ENCODE data around the gene SPOP. TPM values are rescaled to one million over a fixed set of nuclear protein-coding genes. Genes with fewer than 3 reads are reported as not detected.

SPOP gene
- total and polyA plus RNA-seq, 9 of the 15 experiments (the other 6 are each of a cell fraction or from before 2014, with no cell fraction given), result 34.2 to 65.9 (median 39.7) TPM

DNA sequence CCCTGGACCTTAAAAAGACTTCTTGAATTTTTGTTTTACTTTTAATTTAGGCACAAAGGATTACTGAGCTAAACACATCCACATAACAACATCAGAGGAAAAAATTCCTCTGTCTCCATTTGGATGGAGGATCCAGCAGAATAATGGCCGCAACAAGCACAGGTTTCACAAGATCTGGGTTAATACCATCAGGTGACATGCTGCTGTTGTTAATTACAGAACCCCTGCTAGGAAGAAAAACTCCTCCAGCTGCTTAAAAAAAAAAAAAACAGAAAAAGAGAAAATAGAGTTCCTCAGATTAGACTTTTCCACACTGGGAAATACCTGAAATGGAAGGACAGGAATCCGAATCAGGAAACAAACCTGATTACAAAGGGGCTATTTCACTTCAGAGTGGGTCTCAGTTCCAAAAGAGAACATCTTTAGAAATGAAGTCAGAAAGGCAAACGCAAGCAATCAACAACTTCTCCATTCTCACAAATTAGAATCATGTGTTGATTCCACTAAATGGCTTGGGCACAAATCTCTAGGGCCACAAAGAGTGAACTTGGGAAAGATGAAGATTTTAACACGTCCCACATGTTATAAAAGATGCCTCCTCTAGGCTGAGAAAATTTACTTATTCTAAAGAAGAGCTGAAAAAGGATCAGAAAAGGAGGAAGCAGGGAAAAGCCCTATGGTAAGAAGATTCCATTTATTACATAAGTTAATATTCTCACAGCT, 44.0 kb downstream of the SPOP start:
- no peak for DNase-seq (ENCODE audit: extremely low read depth in 1 of 4, low spot score in 3 of 4)
- Histone ChIP-seq H3K9me3 (replicated peaks; ENCODE audit: control insufficient read depth, insufficient read depth, low read depth, low read length) (no peaks in the 10 kb centered on the region), H3K4me1 (replicated peaks in 1 of 2; ENCODE audit: control insufficient read depth in 2 of 2, insufficient read depth in 2 of 2, low read length in 2 of 2) (no peaks in the 10 kb centered on the region), H3K79me2 (ENCODE audit: control insufficient read depth, insufficient read depth, low read length) (peaks cover 32% of the 10 kb centered on the region), H3K4me2 (ENCODE audit: insufficient read depth, low read length) (no peak overlapping the region), H2AFZ (ENCODE audit: low read depth, low read length) (no peak overlapping the region), H3K4me3 (no peak overlapping the region), H4K20me1 (replicated peaks; ENCODE audit: control insufficient read depth, insufficient read depth, low read length) (no peaks in the 10 kb centered on the region), H3K27ac (ENCODE audit: extremely low read depth, low read depth, low read length) (no peak overlapping the region), H3K9me1 (ENCODE audit: control insufficient read depth, insufficient read depth, low read length) (no peaks in the 10 kb centered on the region), H3K9ac (ENCODE audit: insufficient read depth in 1 of 2, low read depth in 2 of 2, low read length in 2 of 2) (no peak overlapping the region), H3K27me3 (ENCODE audit: control insufficient read depth in 2 of 2, insufficient read depth in 2 of 2, low read length in 2 of 2) (no peaks in the 10 kb centered on the region), H3K36me3 (ENCODE audit: control insufficient read depth, insufficient read depth, low read length) (peaks cover 8% of the 10 kb centered on the region; the same call in 1 of the 3 replicates)
- in situ Hi-C loops (cut with MboI) (no loop called here), intact Hi-C loops (cut with micrococcal nuclease) (no loop called here)
- no peak for FAIRE-seq
- ATAC-seq, result no peak
- ChIA-PET CTCF (ENCODE audit: low intra/inter-chr PET ratio) (interaction anchor here (1.2 kb wide), 1 partner anchor 10 kb away, joined by 3 read pairs; no protein-coding TSS in a partner anchor), POLR2A (interaction anchor here (0.5 kb wide), 1 partner anchor 330 kb away, joined by 3 read pairs; no protein-coding TSS in a partner anchor)
- TF ChIP-seq, protein P1, sequence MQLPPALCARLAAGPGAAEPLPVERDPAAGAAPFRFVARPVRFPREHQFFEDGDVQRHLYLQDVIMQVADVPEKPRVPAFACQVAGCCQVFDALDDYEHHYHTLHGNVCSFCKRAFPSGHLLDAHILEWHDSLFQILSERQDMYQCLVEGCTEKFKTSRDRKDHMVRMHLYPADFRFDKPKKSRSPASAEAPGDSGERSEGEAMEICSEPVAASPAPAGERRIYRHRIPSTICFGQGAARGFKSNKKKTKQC (CRISPR knock-in tag; IDR thresholded peaks at IDR 0.05), result no peak
- TF ChIP-seq PHF20 (IDR thresholded peaks at IDR 0.05; ENCODE audit: partially characterized antibody), result no peak
- no peak for TF ChIP-seq ZZZ3 (IDR thresholded peaks at IDR 0.05)
- no peak for TF ChIP-seq PCBP1 (IDR thresholded peaks at IDR 0.05; ENCODE audit: low read depth, low read length, poor library complexity, severe bottlenecking)
- TF ChIP-seq ZNF507 (tag; conservative IDR thresholded peaks at IDR 0.05), result no peak
- TF ChIP-seq CSDE1 (IDR thresholded peaks at IDR 0.05), result no peak
- TF ChIP-seq ZNF699 (CRISPR knock-in tag; IDR thresholded peaks at IDR 0.05; ENCODE audit: insufficient replicate concordance), result no peak
- TF ChIP-seq, protein P2, sequence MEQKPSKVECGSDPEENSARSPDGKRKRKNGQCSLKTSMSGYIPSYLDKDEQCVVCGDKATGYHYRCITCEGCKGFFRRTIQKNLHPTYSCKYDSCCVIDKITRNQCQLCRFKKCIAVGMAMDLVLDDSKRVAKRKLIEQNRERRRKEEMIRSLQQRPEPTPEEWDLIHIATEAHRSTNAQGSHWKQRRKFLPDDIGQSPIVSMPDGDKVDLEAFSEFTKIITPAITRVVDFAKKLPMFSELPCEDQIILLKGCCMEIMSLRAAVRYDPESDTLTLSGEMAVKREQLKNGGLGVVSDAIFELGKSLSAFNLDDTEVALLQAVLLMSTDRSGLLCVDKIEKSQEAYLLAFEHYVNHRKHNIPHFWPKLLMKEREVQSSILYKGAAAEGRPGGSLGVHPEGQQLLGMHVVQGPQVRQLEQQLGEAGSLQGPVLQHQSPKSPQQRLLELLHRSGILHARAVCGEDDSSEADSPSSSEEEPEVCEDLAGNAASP (IDR thresholded peaks at IDR 0.05), result no peak
- no peak for TF ChIP-seq ZFPM2 (CRISPR knock-in tag; IDR thresholded peaks at IDR 0.05)
- no peak for TF ChIP-seq FOSL1 (tag; conservative IDR thresholded peaks at IDR 0.05)
- WGBS (ENCODE audit: insufficient coverage, low coverage, missing lambda C conversion rate), result 75% methylated on average over 4 of the region's 4 CpGs
- no TSS peak for BruUV-seq (replicated peaks)
